ENCODE data around the gene SPON1.
"Not testable (repeated sequence)": the region's sequence is repeated elsewhere in the genome, so short reads cannot be mapped to it uniquely, and the experiment has no call there.

SPON1 gene

DNA sequence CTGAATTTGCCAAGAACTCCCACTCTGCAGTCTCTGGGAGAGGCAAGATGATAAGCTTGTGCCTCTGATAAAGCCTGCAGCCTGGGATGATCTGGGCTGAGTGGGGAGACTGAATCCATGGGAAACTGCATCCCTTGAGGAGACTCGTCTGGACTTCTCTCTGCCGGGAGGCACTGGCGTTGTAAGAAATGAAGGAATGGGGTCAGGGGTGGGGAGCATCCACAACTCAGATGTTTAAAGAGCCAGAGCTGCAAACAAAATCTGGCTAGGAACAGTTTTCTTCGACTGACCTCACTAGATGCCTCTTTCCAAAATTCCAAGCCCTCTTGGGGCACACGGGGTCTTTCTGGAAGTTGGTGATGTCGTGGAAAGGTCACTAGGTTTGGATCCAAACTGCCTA, 64.4 kb downstream of the SPON1 start:
- no peaks in the 10 kb centered on the region for H3K4me1 Mint-ChIP-seq (ENCODE audit: low read depth)
- H3K4me3 Mint-ChIP-seq, result no peak overlapping the region
- H3K9me3 Mint-ChIP-seq, result no peaks in the 10 kb centered on the region
- H3K27ac Mint-ChIP-seq, result no peak overlapping the region
- H3K27me3 Mint-ChIP-seq, result no peaks in the 10 kb centered on the region
- H3K36me3 Mint-ChIP-seq (ENCODE audit: low read depth), result no peaks in the 10 kb centered on the region

GRCh38 chr11:14027525-14027924, 65.0 kb downstream of the SPON1 start:
- Mint-ChIP-seq H3K4me3 (no peak overlapping the region), H3K36me3 (ENCODE audit: low read depth) (no peaks in the 10 kb centered on the region), H3K27me3 (no peaks in the 10 kb centered on the region), H3K27ac (no peak overlapping the region), H3K4me1 (ENCODE audit: low read depth) (no peaks in the 10 kb centered on the region), H3K9me3 (no peaks in the 10 kb centered on the region)

GRCh38 chr11:14029440-14029839, 66.9 kb downstream of the SPON1 start:
- no peaks in the 10 kb centered on the region for H3K9me3 Mint-ChIP-seq
- H3K36me3 Mint-ChIP-seq (ENCODE audit: low read depth), result no peaks in the 10 kb centered on the region
- H3K4me1 Mint-ChIP-seq (ENCODE audit: low read depth), result no peaks in the 10 kb centered on the region

DNA sequence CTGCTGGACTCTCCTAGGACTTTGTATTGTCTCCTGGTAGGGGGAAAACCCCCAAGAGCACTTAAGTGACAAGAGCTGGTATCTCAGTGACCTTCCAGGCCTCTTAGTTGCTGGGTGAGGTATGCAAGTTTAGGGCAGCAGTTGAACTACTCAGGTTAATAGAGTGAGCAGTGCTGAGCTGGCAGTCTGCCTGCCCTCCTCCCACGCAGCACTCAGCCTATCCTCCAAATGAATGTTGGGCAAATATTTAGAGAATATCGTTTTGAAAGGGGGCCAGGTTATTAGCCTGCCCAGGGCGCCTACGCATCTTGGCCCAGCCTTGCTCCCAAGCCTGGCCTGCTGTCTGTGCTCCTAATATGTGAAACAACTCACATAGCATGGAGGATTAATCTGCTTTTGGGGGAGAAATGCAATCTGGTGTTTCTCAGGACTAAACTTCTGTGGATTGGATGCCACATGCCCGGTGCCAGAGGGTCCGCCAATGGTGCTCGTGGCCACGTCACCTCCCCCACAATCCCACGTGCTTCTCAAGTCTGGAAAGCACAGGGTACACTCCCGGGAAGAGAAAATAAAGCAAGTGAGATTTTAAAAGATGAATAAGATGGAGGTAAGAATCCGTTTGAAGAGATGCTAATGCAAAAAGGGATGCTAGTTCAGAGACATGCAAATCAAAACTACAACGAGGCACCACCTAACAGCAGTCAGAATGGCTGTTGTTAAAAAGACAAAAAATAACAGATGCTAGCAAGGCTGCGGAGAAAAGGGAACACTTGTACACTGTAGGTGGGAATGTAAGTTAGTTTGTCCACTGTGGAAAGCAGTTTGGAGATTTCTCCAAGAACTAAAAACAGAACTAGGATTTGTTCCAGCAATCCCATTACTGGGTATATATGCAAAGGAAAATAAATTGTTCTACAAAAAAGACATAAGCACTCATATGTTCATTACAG, 67.7 kb downstream of the SPON1 start:
- Mint-ChIP-seq H3K4me3 (no peak overlapping the region), H3K27me3 (no peaks in the 10 kb centered on the region), H3K36me3 (ENCODE audit: low read depth) (no peaks in the 10 kb centered on the region), H3K4me1 (ENCODE audit: low read depth) (no peaks in the 10 kb centered on the region), H3K9me3 (no peaks in the 10 kb centered on the region), H3K27ac (no peak overlapping the region)

More at GRCh38 chr11:14029440-14029839, 66.9 kb downstream of the SPON1 start:
- Mint-ChIP-seq H3K27ac (no peak overlapping the region), H3K4me3 (no peak overlapping the region), H3K27me3 (no peaks in the 10 kb centered on the region)

- H3K27ac Mint-ChIP-seq; H3K4me3 Mint-ChIP-seq; H3K4me1 Mint-ChIP-seq (ENCODE audit: low read depth); H3K27me3 Mint-ChIP-seq; H3K9me3 Mint-ChIP-seq; H3K36me3 Mint-ChIP-seq (ENCODE audit: low read depth): not testable (repeated sequence)
Observed at GRCh38 chr11:14035526-14035925, 73.0 kb downstream of the SPON1 start.

DNA sequence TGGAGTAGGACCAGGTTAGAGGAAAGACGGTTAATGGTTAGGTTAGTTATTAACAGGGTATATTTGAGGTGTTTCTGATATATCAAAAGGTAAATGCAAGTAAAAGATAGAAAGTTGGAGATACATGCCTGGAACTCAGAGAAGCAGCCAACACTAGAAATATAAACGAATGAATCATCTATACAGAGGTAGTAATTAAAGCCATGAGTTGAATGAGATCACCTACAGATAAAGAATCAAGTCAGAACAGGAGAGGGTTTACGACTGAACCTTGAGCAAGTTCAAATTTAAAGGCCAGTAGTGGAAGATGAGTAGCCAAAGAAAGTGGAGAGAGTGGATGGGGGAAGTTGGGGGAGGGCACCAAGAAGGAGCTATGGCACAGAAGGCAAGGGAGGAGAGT, 73.9 kb downstream of the SPON1 start:
- Mint-ChIP-seq H3K4me1 (ENCODE audit: low read depth) (no peaks in the 10 kb centered on the region), H3K36me3 (ENCODE audit: low read depth) (no peaks in the 10 kb centered on the region), H3K27ac (no peak overlapping the region), H3K4me3 (no peak overlapping the region), H3K27me3 (no peaks in the 10 kb centered on the region), H3K9me3 (no peaks in the 10 kb centered on the region)

DNA sequence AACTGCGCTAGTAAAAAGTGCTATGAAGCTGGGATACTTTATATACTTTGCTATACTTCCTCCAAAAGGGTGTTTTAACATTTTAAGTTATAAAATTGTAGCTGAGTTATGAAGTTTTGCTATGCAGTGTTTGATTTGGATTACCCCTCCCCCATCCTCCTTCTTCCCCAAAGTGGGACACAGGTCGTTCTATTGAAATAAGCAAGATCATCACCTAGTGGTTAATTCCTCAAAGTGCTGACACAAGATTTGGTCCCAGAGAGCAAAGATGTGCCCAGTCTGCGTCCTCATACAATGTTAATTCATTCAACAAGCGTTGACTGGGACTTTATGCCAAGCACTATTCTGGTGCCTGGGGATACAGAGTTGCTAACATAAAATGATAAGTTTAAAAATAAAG, 78.5 kb downstream of the SPON1 start:
- no peaks in the 10 kb centered on the region for H3K36me3 Mint-ChIP-seq (ENCODE audit: low read depth)
- no peaks in the 10 kb centered on the region for H3K4me1 Mint-ChIP-seq (ENCODE audit: low read depth)
- H3K27ac Mint-ChIP-seq, result no peak overlapping the region
- no peak overlapping the region for H3K4me3 Mint-ChIP-seq
- H3K27me3 Mint-ChIP-seq, result no peaks in the 10 kb centered on the region
- no peaks in the 10 kb centered on the region for H3K9me3 Mint-ChIP-seq

DNA sequence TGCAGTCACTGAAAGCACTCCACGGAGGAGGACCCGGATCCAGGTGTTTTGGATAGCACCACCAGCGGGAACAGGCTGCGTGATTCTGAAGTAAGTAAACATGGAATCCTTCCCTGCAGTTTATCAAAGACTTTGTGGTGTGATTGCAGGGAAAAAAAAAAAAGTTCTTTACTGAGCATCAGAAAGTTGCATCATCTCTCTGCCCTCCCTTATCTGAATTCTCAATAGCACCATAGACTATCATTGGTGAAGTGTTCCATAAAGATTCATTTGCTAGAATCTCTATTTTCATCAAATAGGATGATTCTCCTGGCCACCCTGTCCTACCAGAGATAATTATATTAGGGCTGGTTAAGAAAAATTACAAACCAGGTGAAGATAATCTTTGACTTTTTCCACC, 79.0 kb downstream of the SPON1 start:
- no peak overlapping the region for H3K27ac Mint-ChIP-seq
- H3K4me3 Mint-ChIP-seq, result no peak overlapping the region
- H3K9me3 Mint-ChIP-seq, result no peaks in the 10 kb centered on the region
- H3K4me1 Mint-ChIP-seq (ENCODE audit: low read depth), result no peaks in the 10 kb centered on the region
- no peaks in the 10 kb centered on the region for H3K36me3 Mint-ChIP-seq (ENCODE audit: low read depth)
- H3K27me3 Mint-ChIP-seq, result no peaks in the 10 kb centered on the region

DNA sequence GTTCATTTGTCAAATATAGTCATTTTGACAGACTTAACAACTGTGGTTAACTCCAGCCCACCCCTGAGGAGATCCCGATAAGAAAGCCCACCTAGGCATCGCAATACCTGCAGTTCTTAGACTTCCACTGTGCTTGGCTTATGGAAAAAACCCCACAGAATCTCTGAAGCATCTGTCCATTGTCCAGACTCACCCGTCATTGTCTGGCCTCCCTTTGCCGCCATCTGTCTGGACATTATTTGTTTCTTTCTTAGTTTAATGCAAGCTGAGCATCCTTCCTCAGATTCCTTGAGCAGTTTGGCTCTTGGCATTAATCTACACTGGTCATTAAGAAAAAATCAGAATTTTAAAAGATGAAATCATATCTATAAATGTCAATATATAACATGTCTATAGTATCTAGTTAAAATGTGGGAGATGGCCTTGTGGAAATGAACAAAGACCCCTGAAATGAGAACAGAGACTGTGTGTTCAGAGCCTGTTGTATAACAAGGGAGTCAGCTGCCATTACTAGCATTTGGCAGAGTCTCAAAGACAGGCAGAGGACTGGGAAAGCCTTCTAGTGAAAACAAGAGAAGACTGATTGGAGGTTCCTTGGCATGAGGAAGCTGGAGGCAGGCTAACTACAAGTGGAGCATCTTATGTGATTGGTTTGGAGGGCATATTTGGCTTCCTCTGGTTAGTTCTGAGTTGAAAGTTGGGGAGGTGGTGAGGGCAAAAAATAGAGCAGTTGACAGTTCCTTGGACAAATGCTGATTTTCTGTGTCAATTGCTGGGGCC, 80.4 kb downstream of the SPON1 start:
- no peaks in the 10 kb centered on the region for H3K36me3 Mint-ChIP-seq (ENCODE audit: low read depth)
- H3K4me1 Mint-ChIP-seq (ENCODE audit: low read depth), result no peaks in the 10 kb centered on the region
- no peak overlapping the region for H3K27ac Mint-ChIP-seq
- H3K27me3 Mint-ChIP-seq, result no peaks in the 10 kb centered on the region
- no peak overlapping the region for H3K4me3 Mint-ChIP-seq
- H3K9me3 Mint-ChIP-seq, result peaks cover 5% of the 10 kb centered on the region

DNA sequence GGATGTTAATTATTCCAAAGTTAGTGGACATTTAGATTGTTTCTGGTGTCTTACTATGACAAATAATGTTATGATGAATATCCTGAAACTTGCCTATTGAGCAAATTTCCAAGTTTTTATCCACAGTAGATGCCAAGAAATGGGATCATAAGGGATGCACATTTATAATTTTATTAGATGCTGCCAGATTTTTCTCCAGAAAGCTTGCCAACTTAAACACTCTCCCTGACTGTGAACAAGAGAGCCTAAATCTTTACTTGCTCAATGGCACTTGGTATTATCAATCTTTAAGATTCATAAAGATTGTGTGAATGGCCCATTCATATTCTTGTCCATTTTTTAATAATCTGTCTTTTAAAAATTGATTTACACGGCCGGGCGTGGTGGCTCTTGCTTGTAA, 82.4 kb downstream of the SPON1 start:
- Mint-ChIP-seq H3K4me1 (ENCODE audit: low read depth) (no peaks in the 10 kb centered on the region), H3K4me3 (no peak overlapping the region), H3K27ac (no peak overlapping the region), H3K9me3 (peaks cover 5% of the 10 kb centered on the region), H3K27me3 (no peaks in the 10 kb centered on the region), H3K36me3 (ENCODE audit: low read depth) (no peaks in the 10 kb centered on the region)

- no peaks in the 10 kb centered on the region for H3K4me1 Mint-ChIP-seq (ENCODE audit: low read depth)
Observed at GRCh38 chr11:14045417-14045816, 82.9 kb downstream of the SPON1 start.

GRCh38 chr11:14052198-14052597, 89.7 kb downstream of the SPON1 start:
- Mint-ChIP-seq H3K4me1 (ENCODE audit: low read depth) (peaks cover 20% of the 10 kb centered on the region), H3K27ac (no peak overlapping the region), H3K9me3 (peaks cover 10% of the 10 kb centered on the region), H3K27me3 (no peaks in the 10 kb centered on the region), H3K4me3 (no peak overlapping the region), H3K36me3 (ENCODE audit: low read depth) (no peaks in the 10 kb centered on the region)

More at GRCh38 chr11:14045417-14045816, 82.9 kb downstream of the SPON1 start:
- no peaks in the 10 kb centered on the region for H3K36me3 Mint-ChIP-seq (ENCODE audit: low read depth)
- no peak overlapping the region for H3K4me3 Mint-ChIP-seq
- H3K9me3 Mint-ChIP-seq, result peaks cover 5% of the 10 kb centered on the region
- H3K27ac Mint-ChIP-seq, result no peak overlapping the region
- no peaks in the 10 kb centered on the region for H3K27me3 Mint-ChIP-seq

DNA sequence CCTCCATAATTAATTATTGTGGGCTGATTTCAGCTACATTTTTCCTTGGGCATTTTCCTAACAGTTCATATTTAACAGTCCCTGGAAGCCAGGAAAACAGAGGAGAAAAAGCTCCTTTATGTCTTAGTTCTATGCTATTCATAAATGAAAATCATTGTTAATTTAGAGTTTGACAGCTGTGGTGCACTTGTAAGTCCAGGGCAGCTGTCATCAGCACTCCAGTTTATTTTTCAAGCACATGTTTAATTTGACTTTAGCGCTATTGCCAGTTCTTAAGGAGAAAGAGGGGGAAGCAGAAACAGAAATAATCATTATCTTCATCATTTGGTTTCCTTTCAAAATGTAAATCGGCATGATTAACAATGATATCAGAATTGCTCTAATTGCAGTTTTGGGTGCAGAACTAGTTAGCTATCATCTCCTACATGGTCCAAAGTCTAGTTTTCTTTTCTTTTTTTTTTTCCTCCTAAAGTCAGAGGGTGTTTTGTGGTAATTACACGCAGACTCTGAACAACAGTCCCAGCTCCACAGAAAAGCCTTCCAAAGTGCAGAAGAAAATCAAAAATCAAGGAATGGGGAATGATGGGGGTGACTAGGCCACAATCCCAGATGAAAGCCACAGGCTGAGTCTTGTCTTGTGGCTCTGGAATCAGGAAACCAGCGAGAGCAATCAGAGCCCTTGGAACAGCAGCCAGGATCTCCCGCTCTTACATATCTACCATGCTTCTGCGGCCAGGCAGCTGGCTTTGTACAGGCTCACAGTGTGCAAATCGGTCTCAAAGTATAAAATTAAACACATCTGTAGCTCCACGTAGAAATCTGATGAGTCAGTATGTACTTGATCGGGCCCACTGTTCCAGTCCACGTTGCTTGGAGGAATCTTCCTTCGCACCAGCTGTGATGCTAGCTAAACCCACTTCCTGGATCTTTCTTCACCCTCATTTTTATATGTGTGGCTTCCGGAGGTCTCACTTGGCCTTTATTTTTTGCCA, 91.9 kb downstream of the SPON1 start:
- Mint-ChIP-seq H3K27me3 (no peaks in the 10 kb centered on the region), H3K4me3 (no peak overlapping the region), H3K4me1 (ENCODE audit: low read depth) (peaks cover 20% of the 10 kb centered on the region), H3K9me3 (peaks cover 5% of the 10 kb centered on the region), H3K27ac (no peak overlapping the region), H3K36me3 (ENCODE audit: low read depth) (no peaks in the 10 kb centered on the region)

- peaks cover 5% of the 10 kb centered on the region for H3K9me3 Mint-ChIP-seq
- H3K27me3 Mint-ChIP-seq, result no peaks in the 10 kb centered on the region
- peaks cover 20% of the 10 kb centered on the region for H3K4me1 Mint-ChIP-seq (ENCODE audit: low read depth)
- H3K4me3 Mint-ChIP-seq, result no peak overlapping the region
- H3K27ac Mint-ChIP-seq, result no peak overlapping the region
- no peaks in the 10 kb centered on the region for H3K36me3 Mint-ChIP-seq (ENCODE audit: low read depth)
Observed at GRCh38 chr11:14055936-14056335, 93.4 kb downstream of the SPON1 start.
